Measurements from ENCODE around the gene KRT79. TPM values are rescaled to one million over a fixed set of nuclear protein-coding genes. Genes with fewer than 3 reads are reported as not detected.

The KRT79 gene
- total and polyA plus RNA-seq, 11 donors, result 0.24 TPM; not detected in 10

DNA sequence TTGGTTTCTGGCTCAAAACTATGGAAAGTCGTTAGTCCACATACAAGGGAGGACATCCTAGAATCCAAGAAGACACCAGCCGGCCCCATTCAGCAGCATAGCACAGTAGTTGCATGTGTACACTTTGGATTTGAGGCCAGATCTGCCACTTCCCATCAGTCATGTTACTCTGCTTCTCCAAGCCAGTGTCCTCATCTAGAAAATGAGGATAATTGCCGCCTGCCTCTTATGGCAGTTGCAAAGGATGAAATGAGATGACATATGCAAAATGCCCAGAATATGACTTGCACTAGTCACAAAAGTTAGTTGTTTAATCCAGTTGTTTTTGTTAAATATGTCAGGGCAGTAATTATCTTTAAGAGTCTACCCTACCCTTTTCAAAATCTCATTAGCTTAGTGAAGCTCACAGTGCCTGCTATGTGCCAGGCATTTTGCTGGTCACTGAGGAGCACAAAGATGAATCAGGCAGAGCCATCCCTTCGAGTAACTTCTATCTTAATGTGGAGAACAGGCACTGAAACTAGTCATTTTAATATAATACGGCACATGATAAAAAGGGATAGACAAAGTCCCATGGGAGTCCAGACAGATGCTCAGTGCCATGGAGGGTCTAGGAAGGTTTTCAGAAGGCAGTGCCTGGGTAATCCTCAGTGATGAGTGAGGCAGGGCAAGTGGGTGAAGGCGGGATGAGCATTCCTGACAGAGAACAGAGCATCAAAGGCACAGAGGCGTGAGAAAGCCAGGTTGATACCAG, 50.4 kb downstream of the KRT79 start:
- DNase-seq (no peak), ATAC-seq (no peak)
- Histone ChIP-seq H3K27ac (no peak overlapping the region), H3K4me1 (no peaks in the 10 kb centered on the region), H3K4me3 (no peak overlapping the region), H3K27me3 (peaks cover 0 to 33% (median 4%) of the 10 kb centered on the region in 9 donors), H3K36me3 (no peaks in the 10 kb centered on the region), H3K9me3 (no peaks in the 10 kb centered on the region)
- TF ChIP-seq CTCF (IDR thresholded peaks at IDR 0.05) (no peak), POLR2A (IDR thresholded peaks at IDR 0.05) (no peak)
- 75 to 81% (median 76%) methylated on average over 7 of the region's 7 CpGs for WGBS, 4 donors
- intact Hi-C loops (cut with DNase I), result no loop called here

- WGBS, 4 donors, result 93 to 97% (median 95%) methylated on average over 4 of the region's 4 CpGs
- Histone ChIP-seq H3K36me3 (no peaks in the 10 kb centered on the region), H3K27ac (no peak overlapping the region), H3K4me1 (no peaks in the 10 kb centered on the region), H3K4me3 (no peak overlapping the region), H3K27me3 (peaks cover 0 to 31% (median 2%) of the 10 kb centered on the region in 9 donors), H3K9me3 (no peaks in the 10 kb centered on the region)
- intact Hi-C loops (cut with DNase I), result no loop called here
- no peak for ATAC-seq
- no peak for DNase-seq
- TF ChIP-seq POLR2A (IDR thresholded peaks at IDR 0.05) (no peak), CTCF (IDR thresholded peaks at IDR 0.05) (no peak)
Observed at GRCh38 chr12:52782502-52782901, 51.6 kb downstream of the KRT79 start.

DNA sequence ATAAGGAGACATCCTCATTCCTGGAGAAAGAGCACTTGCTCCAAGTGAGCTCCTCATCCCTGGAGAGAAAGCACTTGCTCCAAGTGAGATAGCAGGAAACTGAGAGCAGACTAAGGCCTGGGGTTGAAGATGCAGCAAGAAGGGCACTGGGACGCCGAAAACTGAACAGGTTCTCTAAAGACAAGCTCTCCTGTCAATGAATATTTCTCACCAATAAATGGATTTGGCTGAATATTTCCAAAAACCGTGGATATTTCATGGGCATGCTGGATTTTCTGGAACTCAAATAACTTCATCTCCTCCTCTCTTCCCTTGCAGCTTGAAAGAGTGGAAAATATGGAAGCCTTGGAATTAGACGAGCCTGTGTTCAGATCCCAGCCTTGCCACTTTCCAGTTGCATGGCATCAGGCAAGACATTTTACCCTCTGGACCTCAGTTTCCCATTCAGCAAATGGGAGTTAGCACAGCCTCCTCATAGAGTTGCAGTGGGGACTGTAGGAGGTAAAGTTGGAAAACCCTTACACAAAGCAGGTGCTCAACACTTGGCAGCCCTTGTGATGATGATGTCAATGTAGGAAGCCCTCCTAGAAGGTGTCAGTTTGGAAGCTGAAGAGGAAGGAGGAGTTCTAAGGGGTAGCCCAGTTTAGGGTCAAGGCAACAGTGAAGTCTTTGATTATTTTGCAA, 52.6 kb downstream of the KRT79 start:
- no peak overlapping the region for H3K27ac ChIP-seq
- no peaks in the 10 kb centered on the region for H3K4me1 ChIP-seq
- H3K36me3 ChIP-seq, result no peaks in the 10 kb centered on the region
- peaks cover 0 to 32% (median 2%) of the 10 kb centered on the region in 9 donors for H3K27me3 ChIP-seq
- no peak for TF ChIP-seq CTCF (IDR thresholded peaks at IDR 0.05)
- TF ChIP-seq POLR2A (IDR thresholded peaks at IDR 0.05), result no peak
- ATAC-seq (no peak), DNase-seq (no peak)
- whole genome bisulfite sequencing, 4 donors, result 64 to 79% (median 66%) methylated on average over 4 of the region's 4 CpGs
- intact Hi-C loops (cut with DNase I), result no loop called here
- no peaks in the 10 kb centered on the region for H3K9me3 ChIP-seq
- no peak overlapping the region for H3K4me3 ChIP-seq

DNA sequence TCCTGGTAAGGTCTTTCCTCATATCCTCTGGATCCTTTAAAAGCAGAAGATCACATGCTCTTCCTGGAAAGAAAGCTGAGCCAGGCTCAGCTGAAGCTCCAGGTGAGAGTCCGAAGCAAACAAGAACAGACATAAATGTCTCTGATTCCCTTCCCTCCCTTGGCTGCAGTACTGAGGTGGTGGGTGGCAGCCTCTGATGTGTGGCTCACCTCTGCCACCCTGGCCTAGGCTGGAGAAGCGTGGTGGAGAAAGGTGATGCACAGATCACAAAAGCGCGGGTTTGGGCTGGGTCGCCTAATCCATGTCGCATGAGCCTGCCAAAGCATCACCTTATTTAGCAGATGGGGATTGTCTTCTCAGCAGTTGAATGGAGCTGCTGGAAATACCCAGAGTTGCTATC, 54.2 kb downstream of the KRT79 start:
- Histone ChIP-seq H3K4me3 (no peak overlapping the region), H3K27ac (no peak overlapping the region), H3K9me3 (no peaks in the 10 kb centered on the region), H3K4me1 (no peaks in the 10 kb centered on the region), H3K36me3 (no peaks in the 10 kb centered on the region), H3K27me3 (peaks cover 0 to 32% (median 2%) of the 10 kb centered on the region in 9 donors)
- WGBS, 4 donors, result 83 to 96% (median 91%) methylated on average over 5 to 6 of the region's 6 CpGs
- intact Hi-C loops (cut with DNase I), result no loop called here
- TF ChIP-seq POLR2A (IDR thresholded peaks at IDR 0.05) (no peak), CTCF (IDR thresholded peaks at IDR 0.05) (no peak)
- DNase-seq (no peak), ATAC-seq (no peak)

Data from heart left ventricle (tissue), 16 donors.